ENCODE measurements around the gene TRIM54. TPM values are rescaled to one million over a fixed set of nuclear protein-coding genes. Genes with fewer than 3 reads are reported as not detected.
A peak's percentile ranks its signal among the peaks of the same experiment; 100 is the strongest.
"Not testable (repeated sequence)": the region's sequence is repeated elsewhere in the genome, so short reads cannot be mapped to it uniquely, and the experiment has no call there.

TRIM54 gene
- total RNA-seq, 2 experiments from 2014 or later = 0.19 TPM; not detected in 1

- no peak overlapping the region for H3K4me3 Mint-ChIP-seq
- H3K27me3 Mint-ChIP-seq = peaks cover 21% of the 10 kb centered on the region
- DNase-seq = no peak
- no peak for ATAC-seq (ENCODE audit: low read depth)
- peaks cover 4% of the 10 kb centered on the region for H3K4me1 Mint-ChIP-seq
- no peaks in the 10 kb centered on the region for H3K36me3 Mint-ChIP-seq
- no peak overlapping the region for H3K27ac Mint-ChIP-seq
- no peaks in the 10 kb centered on the region for H3K9me3 Mint-ChIP-seq
- POLR2A ChIA-PET = no interaction called here
Measured at GRCh38 chr2:27280826-27281225, 1.4 kb upstream of the TRIM54 start.

GRCh38 chr2:27281442-27281841 lies 787 bp upstream of the TRIM54 start:
- DNase-seq (no peak), ATAC-seq (ENCODE audit: low read depth) (no peak)
- no peaks in the 10 kb centered on the region for H3K9me3 Mint-ChIP-seq
- no peaks in the 10 kb centered on the region for H3K36me3 Mint-ChIP-seq
- H3K27ac Mint-ChIP-seq = no peak overlapping the region
- H3K27me3 Mint-ChIP-seq = peaks cover 26% of the 10 kb centered on the region
- H3K4me3 Mint-ChIP-seq = no peak overlapping the region
- H3K4me1 Mint-ChIP-seq = peaks cover 4% of the 10 kb centered on the region
- POLR2A ChIA-PET = no interaction called here

- no peak overlapping the region for H3K27ac Mint-ChIP-seq
- ATAC-seq (ENCODE audit: low read depth) (no peak), DNase-seq (no peak)
- peaks cover 37% of the 10 kb centered on the region for H3K27me3 Mint-ChIP-seq
- POLR2A ChIA-PET = interaction anchor here (0.6 kb wide), 1 partner anchor 17 kb away, joined by 3 read pairs; no protein-coding TSS in a partner anchor
- H3K4me1 Mint-ChIP-seq = peaks cover 4% of the 10 kb centered on the region
- H3K9me3 Mint-ChIP-seq = no peaks in the 10 kb centered on the region
- H3K36me3 Mint-ChIP-seq = no peaks in the 10 kb centered on the region
- H3K4me3 Mint-ChIP-seq = no peak overlapping the region
Measured at GRCh38 chr2:27282892-27283291, 663 bp downstream of the TRIM54 start.

- Mint-ChIP-seq H3K4me1 (peaks cover under 1% of the 10 kb centered on the region), H3K27me3 (peaks cover 43% of the 10 kb centered on the region), H3K9me3 (no peaks in the 10 kb centered on the region), H3K27ac (no peak overlapping the region), H3K36me3 (no peaks in the 10 kb centered on the region), H3K4me3 (no peak overlapping the region)
- POLR2A ChIA-PET = no interaction called here
- DNase-seq (no peak), ATAC-seq (ENCODE audit: low read depth) (no peak)
Measured at GRCh38 chr2:27284996-27285395, 2.8 kb downstream of the TRIM54 start.

GRCh38 chr2:27285481-27285880 lies 3.3 kb downstream of the TRIM54 start:
- Mint-ChIP-seq H3K27ac (no peak overlapping the region), H3K4me1 (no peaks in the 10 kb centered on the region), H3K27me3 (peaks cover 43% of the 10 kb centered on the region), H3K4me3 (no peak overlapping the region), H3K36me3 (no peaks in the 10 kb centered on the region), H3K9me3 (no peaks in the 10 kb centered on the region)
- DNase-seq (no peak), ATAC-seq (ENCODE audit: low read depth) (no peak)
- POLR2A ChIA-PET = no interaction called here

- no peak for DNase-seq
- no peak for ATAC-seq (ENCODE audit: low read depth)
- Mint-ChIP-seq H3K27me3 (peaks cover 56% of the 10 kb centered on the region), H3K36me3 (no peaks in the 10 kb centered on the region), H3K4me3 (no peak overlapping the region), H3K27ac (no peak overlapping the region), H3K9me3 (no peaks in the 10 kb centered on the region), H3K4me1 (no peaks in the 10 kb centered on the region)
- POLR2A ChIA-PET = no interaction called here
Measured at GRCh38 chr2:27288610-27289009, 6.4 kb downstream of the TRIM54 start.

GRCh38 chr2:27290549-27290948 lies 8.3 kb downstream of the TRIM54 start:
- no peak overlapping the region for H3K4me3 Mint-ChIP-seq
- H3K9me3 Mint-ChIP-seq = no peaks in the 10 kb centered on the region
- no peak for ATAC-seq (ENCODE audit: low read depth)
- peaks cover 51% of the 10 kb centered on the region for H3K27me3 Mint-ChIP-seq
- POLR2A ChIA-PET = no interaction called here
- no peak overlapping the region for H3K27ac Mint-ChIP-seq
- no peaks in the 10 kb centered on the region for H3K36me3 Mint-ChIP-seq
- DNase-seq = no peak
- no peaks in the 10 kb centered on the region for H3K4me1 Mint-ChIP-seq

- Mint-ChIP-seq H3K9me3 (no peaks in the 10 kb centered on the region), H3K27me3 (peaks cover 41% of the 10 kb centered on the region), H3K4me1 (no peaks in the 10 kb centered on the region), H3K36me3 (no peaks in the 10 kb centered on the region), H3K4me3 (no peak overlapping the region), H3K27ac (no peak overlapping the region)
- POLR2A ChIA-PET = no interaction called here
- ATAC-seq (ENCODE audit: low read depth) (no peak), DNase-seq (no peak)
Measured at GRCh38 chr2:27291865-27292264, 9.6 kb downstream of the TRIM54 start.

- Mint-ChIP-seq H3K4me3 (no peak overlapping the region), H3K9me3 (no peaks in the 10 kb centered on the region), H3K27ac (no peak overlapping the region), H3K4me1 (no peaks in the 10 kb centered on the region), H3K27me3 (peaks cover 29% of the 10 kb centered on the region), H3K36me3 (no peaks in the 10 kb centered on the region)
- DNase-seq (no peak), ATAC-seq (ENCODE audit: low read depth) (no peak)
- POLR2A ChIA-PET = no interaction called here
Measured at GRCh38 chr2:27294928-27295327, 12.7 kb downstream of the TRIM54 start.

GRCh38 chr2:27296481-27296880 lies 14.3 kb downstream of the TRIM54 start:
- ATAC-seq (ENCODE audit: low read depth) (no peak), DNase-seq (no peak)
- H3K27me3 Mint-ChIP-seq = peaks cover 28% of the 10 kb centered on the region
- H3K4me1 Mint-ChIP-seq = no peaks in the 10 kb centered on the region
- no peaks in the 10 kb centered on the region for H3K9me3 Mint-ChIP-seq
- H3K4me3 Mint-ChIP-seq = no peak overlapping the region
- no peaks in the 10 kb centered on the region for H3K36me3 Mint-ChIP-seq
- H3K27ac Mint-ChIP-seq = no peak overlapping the region
- POLR2A ChIA-PET = no interaction called here

GRCh38 chr2:27297195-27297594 lies 15.0 kb downstream of the TRIM54 start:
- DNase-seq (no peak), ATAC-seq (ENCODE audit: low read depth) (no peak)
- Mint-ChIP-seq H3K36me3 (no peaks in the 10 kb centered on the region), H3K9me3 (no peaks in the 10 kb centered on the region), H3K4me1 (no peaks in the 10 kb centered on the region), H3K27ac (no peak overlapping the region), H3K27me3 (peaks cover 20% of the 10 kb centered on the region), H3K4me3 (no peak overlapping the region)
- POLR2A ChIA-PET = no interaction called here

- ATAC-seq (ENCODE audit: low read depth) (no peak), DNase-seq (no peak)
- no peak overlapping the region for H3K27ac Mint-ChIP-seq
- no peaks in the 10 kb centered on the region for H3K9me3 Mint-ChIP-seq
- POLR2A ChIA-PET = no interaction called here
- peaks cover 5% of the 10 kb centered on the region for H3K4me1 Mint-ChIP-seq
- no peaks in the 10 kb centered on the region for H3K36me3 Mint-ChIP-seq
- H3K4me3 Mint-ChIP-seq = no peak overlapping the region
- H3K27me3 Mint-ChIP-seq = peaks cover 8% of the 10 kb centered on the region
Measured at GRCh38 chr2:27298391-27299080, 16.3 kb downstream of the TRIM54 start.

GRCh38 chr2:27300606-27301005 lies 18.4 kb downstream of the TRIM54 start:
- H3K4me3 Mint-ChIP-seq; H3K27ac Mint-ChIP-seq; H3K9me3 Mint-ChIP-seq; ATAC-seq (ENCODE audit: low read depth); DNase-seq; H3K4me1 Mint-ChIP-seq; H3K36me3 Mint-ChIP-seq: not testable (repeated sequence)
- POLR2A ChIA-PET = interaction anchor here (1.1 kb wide), 1 partner anchor 69 kb away, joined by 3 read pairs; no protein-coding TSS in a partner anchor
- H3K27me3 Mint-ChIP-seq = peaks cover 14% of the 10 kb centered on the region

- POLR2A ChIA-PET = interaction anchor here (0.6 to 1.1 kb wide), 5 partner anchors 40 to 252 kb away, joined by 3 to 5 read pairs (median 3); partner anchors contain the start of genes AGBL5, CAD, PPM1G and SLC30A3
- H3K36me3 Mint-ChIP-seq = no peaks in the 10 kb centered on the region
Measured at GRCh38 chr2:27303093-27304025, 21.1 kb downstream of the TRIM54 start.

More at GRCh38 chr2:27303093-27304025, 21.1 kb downstream of the TRIM54 start:
- Mint-ChIP-seq H3K27ac (peak overlapping the region; percentile 54), H3K27me3 (peaks cover 17% of the 10 kb centered on the region), H3K4me1 (peaks cover 7% of the 10 kb centered on the region), H3K4me3 (peak overlapping the region; percentile 73), H3K9me3 (no peaks in the 10 kb centered on the region)
- DNase-seq = peak; percentile 49
- ATAC-seq (ENCODE audit: low read depth) = peak; percentile 56
